ENCODE data around the gene FARS2. TPM values are rescaled to one million over a fixed set of nuclear protein-coding genes. Genes with fewer than 3 reads are reported as not detected.

Gene FARS2
- total and polyA plus RNA-seq, 9 of the 15 experiments (the other 6 are each of a cell fraction or from before 2014, with no cell fraction given), result 16.5 to 62.2 (median 27.0) TPM

DNA sequence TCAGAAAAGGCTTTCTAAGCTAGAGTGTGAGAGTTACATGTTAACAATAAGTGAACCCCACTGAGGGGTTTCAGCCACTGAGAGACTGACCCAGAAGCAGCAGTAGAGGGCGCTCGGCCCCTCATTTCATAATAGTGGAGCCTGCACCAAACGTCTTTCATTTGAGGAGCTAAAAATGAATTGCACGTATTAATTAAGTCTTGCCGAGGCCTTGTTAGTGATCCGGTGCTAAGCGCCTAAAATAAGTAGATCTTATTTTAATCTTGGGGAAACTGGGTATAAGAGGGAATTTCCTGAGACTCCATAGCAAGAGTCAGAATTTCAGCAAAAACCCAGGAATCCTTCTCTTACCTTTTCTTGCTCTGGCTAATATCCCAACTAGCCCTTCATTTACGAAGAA, 209.7 kb downstream of the FARS2 start (continued):
- TF ChIP-seq, protein P1, sequence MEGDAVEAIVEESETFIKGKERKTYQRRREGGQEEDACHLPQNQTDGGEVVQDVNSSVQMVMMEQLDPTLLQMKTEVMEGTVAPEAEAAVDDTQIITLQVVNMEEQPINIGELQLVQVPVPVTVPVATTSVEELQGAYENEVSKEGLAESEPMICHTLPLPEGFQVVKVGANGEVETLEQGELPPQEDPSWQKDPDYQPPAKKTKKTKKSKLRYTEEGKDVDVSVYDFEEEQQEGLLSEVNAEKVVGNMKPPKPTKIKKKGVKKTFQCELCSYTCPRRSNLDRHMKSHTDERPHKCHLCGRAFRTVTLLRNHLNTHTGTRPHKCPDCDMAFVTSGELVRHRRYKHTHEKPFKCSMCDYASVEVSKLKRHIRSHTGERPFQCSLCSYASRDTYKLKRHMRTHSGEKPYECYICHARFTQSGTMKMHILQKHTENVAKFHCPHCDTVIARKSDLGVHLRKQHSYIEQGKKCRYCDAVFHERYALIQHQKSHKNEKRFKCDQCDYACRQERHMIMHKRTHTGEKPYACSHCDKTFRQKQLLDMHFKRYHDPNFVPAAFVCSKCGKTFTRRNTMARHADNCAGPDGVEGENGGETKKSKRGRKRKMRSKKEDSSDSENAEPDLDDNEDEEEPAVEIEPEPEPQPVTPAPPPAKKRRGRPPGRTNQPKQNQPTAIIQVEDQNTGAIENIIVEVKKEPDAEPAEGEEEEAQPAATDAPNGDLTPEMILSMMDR (IDR thresholded peaks at IDR 0.05 in 2 of 3, conservative IDR thresholded peaks at IDR 0.05 in 1 of 3; ENCODE audit: insufficient read depth in 2 of 3, low read depth in 1 of 3, low read length in 3 of 3), result peak; percentile 79 to 90 (median 89)
- TF ChIP-seq CEBPB (tag; IDR thresholded peaks at IDR 0.05) (peak; percentile 10; the same call in 1 of the 2 replicates), ILF3 (IDR thresholded peaks at IDR 0.05; ENCODE audit: borderline replicate concordance) (0 out of 2 replicates have a peak, but pooled peaks have one; percentile 21), SMC3 (conservative IDR thresholded peaks at IDR 0.05; ENCODE audit: insufficient read depth, low read depth, low read length) (peak; percentile 66), PREB (CRISPR knock-in tag; IDR thresholded peaks at IDR 0.05) (0 out of 2 replicates have a peak, but pooled peaks have one; percentile 51), TRIM25 (IDR thresholded peaks at IDR 0.05; ENCODE audit: borderline replicate concordance) (no peak), KLF16 (IDR thresholded peaks at IDR 0.05) (0 out of 2 replicates have a peak, but pooled peaks have one; percentile 10), ZBED1 (IDR thresholded peaks at IDR 0.05) (no peak), ZNF780A (CRISPR knock-in tag; IDR thresholded peaks at IDR 0.05) (no peak), CEBPG (CRISPR knock-in tag; IDR thresholded peaks at IDR 0.05) (peak; percentile 33; the same call in 1 of the 2 replicates), CEBPG (tag; conservative IDR thresholded peaks at IDR 0.05 in 1 of 2, IDR thresholded peaks at IDR 0.05 in 1 of 2) (peak in 1 of 2 experiments; percentile 40; a peak in 1 of 4 replicates), RAD21 (CRISPR knock-in tag; conservative IDR thresholded peaks at IDR 0.05 in 1 of 2, IDR thresholded peaks at IDR 0.05 in 1 of 2) (peak; percentile 77 to 87), SETDB1 (IDR thresholded peaks at IDR 0.05; ENCODE audit: low read length) (no peak), JUND (IDR thresholded peaks at IDR 0.05; ENCODE audit: borderline replicate concordance, low read depth, low read length) (peak; percentile 43; the same call in 1 of the 2 replicates), JUND (tag; IDR thresholded peaks at IDR 0.05; ENCODE audit: borderline replicate concordance, low read depth, low read length) (no peak), SREBF1 (IDR thresholded peaks at IDR 0.05; ENCODE audit: borderline replicate concordance, low read depth, low read length) (no peak), HDAC3 (IDR thresholded peaks at IDR 0.05; ENCODE audit: borderline replicate concordance, partially characterized antibody) (peak; percentile 6)
- TF ChIP-seq, protein P2, sequence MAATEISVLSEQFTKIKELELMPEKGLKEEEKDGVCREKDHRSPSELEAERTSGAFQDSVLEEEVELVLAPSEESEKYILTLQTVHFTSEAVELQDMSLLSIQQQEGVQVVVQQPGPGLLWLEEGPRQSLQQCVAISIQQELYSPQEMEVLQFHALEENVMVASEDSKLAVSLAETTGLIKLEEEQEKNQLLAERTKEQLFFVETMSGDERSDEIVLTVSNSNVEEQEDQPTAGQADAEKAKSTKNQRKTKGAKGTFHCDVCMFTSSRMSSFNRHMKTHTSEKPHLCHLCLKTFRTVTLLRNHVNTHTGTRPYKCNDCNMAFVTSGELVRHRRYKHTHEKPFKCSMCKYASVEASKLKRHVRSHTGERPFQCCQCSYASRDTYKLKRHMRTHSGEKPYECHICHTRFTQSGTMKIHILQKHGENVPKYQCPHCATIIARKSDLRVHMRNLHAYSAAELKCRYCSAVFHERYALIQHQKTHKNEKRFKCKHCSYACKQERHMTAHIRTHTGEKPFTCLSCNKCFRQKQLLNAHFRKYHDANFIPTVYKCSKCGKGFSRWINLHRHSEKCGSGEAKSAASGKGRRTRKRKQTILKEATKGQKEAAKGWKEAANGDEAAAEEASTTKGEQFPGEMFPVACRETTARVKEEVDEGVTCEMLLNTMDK (IDR thresholded peaks at IDR 0.05; ENCODE audit: borderline replicate concordance, insufficient read depth, low read depth, low read length, poor library complexity, severe bottlenecking), result peak; percentile 32
- TF ChIP-seq, protein P3, sequence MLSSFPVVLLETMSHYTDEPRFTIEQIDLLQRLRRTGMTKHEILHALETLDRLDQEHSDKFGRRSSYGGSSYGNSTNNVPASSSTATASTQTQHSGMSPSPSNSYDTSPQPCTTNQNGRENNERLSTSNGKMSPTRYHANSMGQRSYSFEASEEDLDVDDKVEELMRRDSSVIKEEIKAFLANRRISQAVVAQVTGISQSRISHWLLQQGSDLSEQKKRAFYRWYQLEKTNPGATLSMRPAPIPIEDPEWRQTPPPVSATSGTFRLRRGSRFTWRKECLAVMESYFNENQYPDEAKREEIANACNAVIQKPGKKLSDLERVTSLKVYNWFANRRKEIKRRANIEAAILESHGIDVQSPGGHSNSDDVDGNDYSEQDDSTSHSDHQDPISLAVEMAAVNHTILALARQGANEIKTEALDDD (IDR thresholded peaks at IDR 0.05), result no peak
